Measurements from ENCODE around the gene LRPAP1.

LRPAP1 gene

GRCh38 chr4:3484057-3484973, 47.9 kb downstream of the LRPAP1 start:
- peaks cover 2% of the 10 kb centered on the region for H3K4me1 Mint-ChIP-seq (ENCODE audit: low read depth)
- peaks cover 5% of the 10 kb centered on the region for H3K27me3 Mint-ChIP-seq
- H3K9me3 Mint-ChIP-seq (ENCODE audit: low read depth): no peaks in the 10 kb centered on the region
- no peaks in the 10 kb centered on the region for H3K36me3 Mint-ChIP-seq
- H3K4me3 Mint-ChIP-seq: no peak overlapping the region
- no peak overlapping the region for H3K27ac Mint-ChIP-seq

GRCh38 chr4:3483471-3483921, 48.7 kb downstream of the LRPAP1 start:
- H3K4me1 Mint-ChIP-seq (ENCODE audit: low read depth): peaks cover 2% of the 10 kb centered on the region
- H3K27ac Mint-ChIP-seq: no peak overlapping the region
- H3K4me3 Mint-ChIP-seq: no peak overlapping the region
- no peaks in the 10 kb centered on the region for H3K9me3 Mint-ChIP-seq (ENCODE audit: low read depth)
- H3K27me3 Mint-ChIP-seq: peaks cover 5% of the 10 kb centered on the region
- H3K36me3 Mint-ChIP-seq: no peaks in the 10 kb centered on the region

GRCh38 chr4:3482707-3483106, 49.5 kb downstream of the LRPAP1 start:
- Mint-ChIP-seq H3K27ac (no peak overlapping the region), H3K4me3 (no peak overlapping the region), H3K9me3 (ENCODE audit: low read depth) (no peaks in the 10 kb centered on the region), H3K36me3 (no peaks in the 10 kb centered on the region), H3K4me1 (ENCODE audit: low read depth) (peaks cover 2% of the 10 kb centered on the region), H3K27me3 (peaks cover 5% of the 10 kb centered on the region)

- no peaks in the 10 kb centered on the region for H3K9me3 Mint-ChIP-seq (ENCODE audit: low read depth)
- no peak overlapping the region for H3K4me3 Mint-ChIP-seq
- no peak overlapping the region for H3K27ac Mint-ChIP-seq
- peaks cover 5% of the 10 kb centered on the region for H3K27me3 Mint-ChIP-seq
- no peaks in the 10 kb centered on the region for H3K36me3 Mint-ChIP-seq
- H3K4me1 Mint-ChIP-seq (ENCODE audit: low read depth): peaks cover 2% of the 10 kb centered on the region
Observed at GRCh38 chr4:3481783-3482393, 50.3 kb downstream of the LRPAP1 start.

- H3K27me3 Mint-ChIP-seq: peaks cover 5% of the 10 kb centered on the region
- H3K4me1 Mint-ChIP-seq (ENCODE audit: low read depth): peaks cover 2% of the 10 kb centered on the region
- no peaks in the 10 kb centered on the region for H3K36me3 Mint-ChIP-seq
- H3K9me3 Mint-ChIP-seq (ENCODE audit: low read depth): no peaks in the 10 kb centered on the region
- no peak overlapping the region for H3K27ac Mint-ChIP-seq
- H3K4me3 Mint-ChIP-seq: no peak overlapping the region
Observed at GRCh38 chr4:3481113-3481531, 51.1 kb downstream of the LRPAP1 start.

GRCh38 chr4:3480528-3481112, 51.6 kb downstream of the LRPAP1 start:
- H3K27me3 Mint-ChIP-seq: peaks cover 5% of the 10 kb centered on the region
- H3K9me3 Mint-ChIP-seq (ENCODE audit: low read depth): no peaks in the 10 kb centered on the region
- no peak overlapping the region for H3K27ac Mint-ChIP-seq
- peaks cover 2% of the 10 kb centered on the region for H3K4me1 Mint-ChIP-seq (ENCODE audit: low read depth)
- H3K36me3 Mint-ChIP-seq: no peaks in the 10 kb centered on the region
- no peak overlapping the region for H3K4me3 Mint-ChIP-seq

- Mint-ChIP-seq H3K36me3 (no peaks in the 10 kb centered on the region), H3K4me3 (no peak overlapping the region), H3K9me3 (ENCODE audit: low read depth) (no peaks in the 10 kb centered on the region), H3K27me3 (peaks cover 5% of the 10 kb centered on the region), H3K27ac (no peak overlapping the region), H3K4me1 (ENCODE audit: low read depth) (no peaks in the 10 kb centered on the region)
Observed at GRCh38 chr4:3479358-3480101, 52.7 kb downstream of the LRPAP1 start.

- Mint-ChIP-seq H3K4me1 (ENCODE audit: low read depth) (no peaks in the 10 kb centered on the region), H3K27ac (no peak overlapping the region), H3K4me3 (no peak overlapping the region), H3K9me3 (ENCODE audit: low read depth) (no peaks in the 10 kb centered on the region), H3K36me3 (no peaks in the 10 kb centered on the region), H3K27me3 (peaks cover 5% of the 10 kb centered on the region)
Observed at GRCh38 chr4:3478446-3479357, 53.5 kb downstream of the LRPAP1 start.

GRCh38 chr4:3477750-3478430, 54.3 kb downstream of the LRPAP1 start:
- Mint-ChIP-seq H3K9me3 (ENCODE audit: low read depth) (no peaks in the 10 kb centered on the region), H3K36me3 (no peaks in the 10 kb centered on the region)

GRCh38 chr4:3476936-3477749, 55.1 kb downstream of the LRPAP1 start:
- Mint-ChIP-seq H3K9me3 (ENCODE audit: low read depth) (no peaks in the 10 kb centered on the region), H3K4me1 (ENCODE audit: low read depth) (no peaks in the 10 kb centered on the region), H3K4me3 (no peak overlapping the region), H3K27me3 (peaks cover 5% of the 10 kb centered on the region), H3K27ac (no peak overlapping the region), H3K36me3 (no peaks in the 10 kb centered on the region)

More at GRCh38 chr4:3477750-3478430, 54.3 kb downstream of the LRPAP1 start:
- H3K4me1 Mint-ChIP-seq (ENCODE audit: low read depth): no peaks in the 10 kb centered on the region
- H3K4me3 Mint-ChIP-seq: no peak overlapping the region
- peaks cover 5% of the 10 kb centered on the region for H3K27me3 Mint-ChIP-seq
- no peak overlapping the region for H3K27ac Mint-ChIP-seq

GRCh38 chr4:3476341-3476747, 55.9 kb downstream of the LRPAP1 start:
- H3K9me3 Mint-ChIP-seq (ENCODE audit: low read depth): no peaks in the 10 kb centered on the region
- H3K27ac Mint-ChIP-seq: no peak overlapping the region
- H3K36me3 Mint-ChIP-seq: no peaks in the 10 kb centered on the region
- H3K4me1 Mint-ChIP-seq (ENCODE audit: low read depth): no peaks in the 10 kb centered on the region
- H3K4me3 Mint-ChIP-seq: no peak overlapping the region
- H3K27me3 Mint-ChIP-seq: no peaks in the 10 kb centered on the region

- H3K4me1 Mint-ChIP-seq (ENCODE audit: low read depth): no peaks in the 10 kb centered on the region
- no peak overlapping the region for H3K4me3 Mint-ChIP-seq
- H3K36me3 Mint-ChIP-seq: no peaks in the 10 kb centered on the region
- H3K27ac Mint-ChIP-seq: no peak overlapping the region
- no peaks in the 10 kb centered on the region for H3K27me3 Mint-ChIP-seq
- no peaks in the 10 kb centered on the region for H3K9me3 Mint-ChIP-seq (ENCODE audit: low read depth)
Observed at GRCh38 chr4:3475713-3476260, 56.4 kb downstream of the LRPAP1 start.

All from activated naive CD8-positive, alpha-beta T cell (primary cell).